HG03378 (cell line): ENCODE measurements around the gene SPAST.
"Not testable (repeated sequence)": the region's sequence is repeated elsewhere in the genome, so short reads cannot be mapped to it uniquely, and the experiment has no call there.

Experiments used
- ATAC-seq: cut with Tn5 transposase; IDR thresholded peaks from one replicate; pipeline ENCODE4 v1.9.1; 2021; ENCODE audit warnings: mild to moderate bottlenecking, moderate library complexity; ENCODE audit not compliant: unreplicated experiment

SPAST gene

GRCh38 chr2:32119161-32119560, 55.8 kb downstream of the SPAST start:
- no peak for ATAC-seq

DNA sequence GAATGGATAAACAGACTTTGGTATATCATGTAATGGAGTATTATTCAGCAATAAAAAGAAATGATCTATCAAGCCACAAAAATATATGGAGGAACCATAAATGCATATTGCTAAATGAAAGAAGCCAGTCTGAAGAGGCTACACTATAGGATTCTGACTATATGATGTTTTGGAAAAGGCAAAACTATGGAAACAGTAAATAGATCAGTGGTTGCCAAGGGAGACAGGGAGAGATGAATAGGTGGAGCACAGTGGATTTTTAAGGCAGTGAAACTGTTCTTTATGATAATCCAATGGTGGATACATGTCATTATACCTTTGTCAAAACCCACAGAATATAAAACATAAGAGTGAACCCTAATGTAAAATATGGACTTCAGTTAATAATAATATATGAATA, 61.3 kb downstream of the SPAST start:
- ATAC-seq: no peak

- ATAC-seq: no peak
Observed at GRCh38 chr2:32128636-32129035, 65.3 kb downstream of the SPAST start.

GRCh38 chr2:32129086-32129485, 65.7 kb downstream of the SPAST start:
- no peak for ATAC-seq

GRCh38 chr2:32135409-32135808, 72.1 kb downstream of the SPAST start:
- no peak for ATAC-seq

- no peak for ATAC-seq
Observed at GRCh38 chr2:32136097-32136496, 72.7 kb downstream of the SPAST start.

- ATAC-seq: not testable (repeated sequence)
Observed at GRCh38 chr2:32151544-32151943, 88.2 kb downstream of the SPAST start.

GRCh38 chr2:32159678-32160077, 96.3 kb downstream of the SPAST start:
- no peak for ATAC-seq

DNA sequence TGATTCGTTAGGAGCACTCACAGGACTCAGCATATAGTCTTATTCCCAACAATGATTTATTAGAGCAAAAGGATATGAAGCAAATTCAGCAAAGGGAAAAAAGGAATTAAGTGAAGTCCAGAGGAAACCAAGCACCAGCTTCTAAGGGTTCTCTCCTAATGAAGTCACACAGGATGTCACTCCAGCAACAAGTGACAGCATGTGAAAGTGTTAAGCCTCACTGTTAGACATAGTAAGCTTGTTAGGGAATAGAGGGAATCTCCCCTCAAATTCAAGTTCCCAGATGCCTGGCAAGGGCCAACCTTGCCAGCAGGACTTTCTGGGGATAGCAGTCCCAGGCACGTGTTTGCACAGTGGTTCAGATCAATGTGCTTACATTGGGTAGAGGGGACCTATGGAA, 97.9 kb downstream of the SPAST start:
- ATAC-seq: no peak

DNA sequence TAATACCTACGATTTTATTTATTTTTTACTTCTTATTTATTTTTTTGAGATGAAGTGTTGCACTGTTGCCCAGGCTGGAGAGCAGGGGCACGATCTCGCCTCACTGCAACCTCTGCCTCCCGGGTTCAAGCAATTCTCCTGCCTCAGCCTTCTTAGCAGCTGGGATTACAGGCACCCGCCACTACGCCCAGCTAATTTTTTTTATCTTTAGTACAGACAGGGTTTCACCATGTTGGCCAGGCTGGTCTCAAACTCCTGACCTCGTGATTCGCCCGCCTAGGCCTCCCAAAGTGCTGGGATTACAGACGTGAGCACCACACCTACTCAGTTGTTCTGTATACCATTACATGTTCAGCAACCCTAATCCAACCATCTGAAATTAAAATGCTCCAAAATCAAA, 100.9 kb downstream of the SPAST start:
- ATAC-seq: not testable (repeated sequence)

DNA sequence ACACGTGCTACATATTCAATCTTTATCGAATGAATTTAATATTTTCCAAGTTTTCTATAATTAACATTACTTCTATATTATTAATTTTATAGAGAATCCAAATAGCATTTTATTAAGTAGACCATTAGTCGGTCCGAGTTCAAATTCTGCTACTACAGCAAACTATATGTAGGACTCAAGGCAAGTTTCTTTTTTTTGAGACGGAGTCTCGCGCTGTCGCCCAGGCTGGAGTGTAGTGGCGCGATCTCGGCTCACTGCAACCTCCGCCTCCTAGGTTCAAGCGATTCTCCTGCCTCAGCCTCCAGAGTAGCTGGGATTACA, 101.6 kb downstream of the SPAST start:
- ATAC-seq: not testable (repeated sequence)

DNA sequence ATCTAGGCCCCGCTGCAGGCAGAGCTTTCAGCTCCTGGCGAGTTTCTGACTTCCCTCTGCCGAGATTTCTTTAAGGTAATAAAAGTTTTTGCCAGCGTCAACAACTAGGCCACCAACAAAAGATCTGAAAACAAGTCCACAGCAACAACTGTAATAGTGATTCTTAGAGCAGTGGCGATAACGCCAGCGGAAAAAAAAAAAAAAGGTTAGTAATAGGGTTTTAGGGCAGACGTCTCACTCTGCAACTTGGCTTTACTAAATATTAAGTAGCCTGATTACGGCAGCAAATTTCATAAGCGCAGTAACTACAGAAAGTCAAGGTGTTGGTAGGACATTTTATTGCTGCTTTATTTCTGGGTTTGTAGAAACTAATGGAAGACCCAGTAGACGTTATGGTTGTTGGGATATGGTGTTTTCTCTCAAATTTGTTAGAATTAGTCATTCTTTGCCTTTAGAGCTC, 102.8 kb downstream of the SPAST start:
- no peak for ATAC-seq

GRCh38 chr2:32168513-32168912, 105.2 kb downstream of the SPAST start:
- ATAC-seq: no peak

GRCh38 chr2:32172870-32173269, 109.5 kb downstream of the SPAST start:
- ATAC-seq: no peak

DNA sequence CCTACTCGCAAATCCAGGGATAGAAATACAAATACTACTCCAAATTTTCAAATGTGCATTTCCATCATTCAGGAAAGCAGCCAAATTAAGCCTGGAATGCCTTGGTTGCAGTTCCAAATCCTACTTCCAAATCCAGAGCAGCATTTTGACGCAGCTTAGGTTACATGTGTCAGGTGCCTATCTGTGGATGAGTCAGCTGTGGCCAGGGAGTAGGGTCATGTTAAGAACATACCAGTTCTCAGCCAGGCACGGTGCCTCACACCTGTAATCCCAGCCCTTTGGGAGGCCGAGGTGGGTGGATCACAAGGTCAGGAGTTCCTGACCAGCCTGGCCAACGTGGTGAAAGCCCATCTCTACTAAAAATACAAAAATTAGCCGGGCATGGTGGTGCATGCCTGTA, 119.3 kb downstream of the SPAST start:
- ATAC-seq: no peak

GRCh38 chr2:32189011-32189410, 125.7 kb downstream of the SPAST start:
- ATAC-seq: no peak

DNA sequence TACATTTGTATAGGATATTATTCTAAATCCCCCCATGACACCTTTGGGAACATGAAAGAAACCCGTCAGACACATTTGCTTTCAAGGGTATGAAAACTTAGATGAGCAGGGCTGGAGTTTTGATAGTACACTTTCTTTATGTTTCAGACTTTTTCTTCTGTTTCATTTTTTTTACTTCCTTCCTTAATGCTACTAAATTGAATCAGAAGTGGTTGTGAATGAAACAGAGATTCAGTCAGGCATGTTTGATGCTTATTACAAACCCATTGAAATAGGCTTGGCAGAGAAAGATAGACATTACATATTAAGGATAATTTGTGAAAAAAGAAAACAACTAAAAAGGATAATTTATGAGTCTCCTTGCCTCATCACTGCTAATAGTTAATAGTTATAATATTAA, 129.1 kb downstream of the SPAST start:
- no peak for ATAC-seq

DNA sequence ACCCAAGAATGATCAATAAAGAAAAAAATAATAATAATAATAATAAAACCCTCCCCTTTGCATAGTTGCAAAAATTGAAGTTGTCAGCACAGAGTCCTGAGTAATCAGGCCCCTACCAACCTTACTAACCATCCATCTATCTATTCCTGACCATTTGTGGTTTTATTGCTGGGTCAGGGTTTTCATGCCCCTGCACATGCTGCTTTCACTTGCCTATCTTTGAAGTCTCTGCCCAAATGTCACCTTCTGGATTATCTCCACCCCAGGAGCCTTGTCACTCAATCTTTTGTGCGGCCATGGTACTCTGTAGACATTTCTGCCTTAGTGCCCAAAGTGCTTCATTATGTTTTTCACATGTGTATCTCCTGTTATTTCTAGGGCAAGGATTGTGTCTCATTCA, 137.5 kb downstream of the SPAST start:
- ATAC-seq: no peak

DNA sequence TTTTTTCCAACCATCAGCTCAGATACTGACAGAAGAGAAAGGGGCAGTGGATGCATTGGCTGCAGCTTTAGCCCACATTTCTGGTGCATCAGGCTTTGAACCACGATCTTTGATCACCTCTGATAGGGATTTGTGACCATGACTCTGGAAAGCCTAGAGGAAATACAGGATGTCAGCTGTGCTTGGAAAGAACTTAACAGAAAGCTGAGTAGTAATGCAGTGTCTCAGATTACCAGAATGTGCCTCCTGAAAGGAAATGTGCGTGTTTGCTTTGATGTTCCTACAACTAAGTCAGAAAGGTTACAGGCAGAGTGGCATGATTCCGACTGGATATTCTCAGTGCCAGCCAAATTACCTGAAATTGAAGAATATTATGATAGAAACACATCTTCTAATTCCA, 140.1 kb downstream of the SPAST start:
- ATAC-seq: not testable (repeated sequence)
